Naive thymus-derived CD8-positive, alpha-beta T cell (primary cell): Measurements from ENCODE around the gene PHF11. TPM values are rescaled to one million over a fixed set of nuclear protein-coding genes. Genes with fewer than 3 reads are reported as not detected.
A peak's percentile ranks its signal among the peaks of the same experiment; 100 is the strongest.
"Not testable (repeated sequence)": the region's sequence is repeated elsewhere in the genome, so short reads cannot be mapped to it uniquely, and the experiment has no call there.

Source experiments
- ATAC-seq, 2 donors: fragments of 150-1000 bp; cut with Tn5 transposase in 1 of 2; sonication (Bioruptor Pico), chemical (Tn5 transposase) in 1 of 2; 1 replicate in 1 of 2; 2 replicates in 1 of 2; pipeline ENCODE4 v1.10.0; 2021; ENCODE audit warnings: mild to moderate bottlenecking in 2 of 2, moderate library complexity in 2 of 2
- POLR2A ChIA-PET: fragments of 350-600 bp; sonication (Branson Sonifier 250); formaldehyde crosslinking; loops from one replicate; lab custom pipeline; 2021; ENCODE audit warnings: antibody characterized with exemption; lab: Charles Lee
- DNase-seq, 10 donors: peaks; one replicate each; pipeline versions ENCODE4 v3.0.0 to v3.0.0-alpha.2; 2020 to 2022
- H3K27ac Mint-ChIP-seq, 10 donors: one replicate each; pipeline ENCODE4 v1.8.0; 2020 to 2022; ENCODE audit warnings: mild to moderate bottlenecking in 10 of 10, mixed read lengths in 10 of 10, moderate library complexity in 4 of 10, inconsistent platforms in 1 of 10
- H3K27me3 Mint-ChIP-seq, 5 donors: one replicate each; pipeline ENCODE4 v1.8.0; 2021 to 2022; ENCODE audit warnings: mixed read lengths in 5 of 5
- H3K36me3 Mint-ChIP-seq, 3 donors: one replicate each; pipeline ENCODE4 v1.8.0; 2020 to 2022; ENCODE audit warnings: mixed read lengths in 3 of 3, mild to moderate bottlenecking in 2 of 3, inconsistent platforms in 1 of 3
- H3K4me1 Mint-ChIP-seq, 4 donors: one replicate each; pipeline ENCODE4 v1.8.0; 2021 to 2022; ENCODE audit warnings: mixed read lengths in 4 of 4
- H3K4me3 Mint-ChIP-seq, 10 donors: one replicate each; pipeline ENCODE4 v1.8.0; 2020 to 2022; ENCODE audit warnings: mild to moderate bottlenecking in 10 of 10, mixed read lengths in 10 of 10, moderate library complexity in 6 of 10, inconsistent platforms in 1 of 10
- H3K9me3 Mint-ChIP-seq, 9 donors: one replicate each; pipeline ENCODE4 v1.8.0; 2020 to 2022; ENCODE audit warnings: mixed read lengths in 9 of 9, mild to moderate bottlenecking in 3 of 9, inconsistent platforms in 1 of 9, moderate library complexity in 1 of 9
- polyA plus RNA-seq, 3 donors: library from polyadenylated mRNA; unstranded; fragments of 300-500 nt; fragmentation: Illumina TruSeq; gene quantifications; one replicate each; pipeline ENCODE4 v1.2.3, GENCODE V29; 2021
- total RNA-seq, 8 experiments: library from RNA in 2 of 8; stranded (reverse) in 2 of 8; gene quantifications; one replicate each; pipeline ENCODE4 v1.2.3 and lab custom pipeline; 2021 to 2026

PHF11 gene
- total and polyA plus RNA-seq, 5 experiments from 2014 or later: 75.9 to 132 (median 88.3) TPM

- POLR2A ChIA-PET: no interaction called here
- H3K27ac Mint-ChIP-seq: peak overlapping the region in 1 of 10 donors; percentile 22
- no peaks in the 10 kb centered on the region for H3K4me1 Mint-ChIP-seq
- peaks cover 19 to 77% (median 62%) of the 10 kb centered on the region in 3 donors for H3K36me3 Mint-ChIP-seq
- no peaks in the 10 kb centered on the region for H3K27me3 Mint-ChIP-seq
- ATAC-seq: no peak
- H3K4me3 Mint-ChIP-seq: no peak overlapping the region
- peaks cover 0 to 13% (median 3%) of the 10 kb centered on the region in 9 donors for H3K9me3 Mint-ChIP-seq
- DNase-seq: no peak
Observed at GRCh38 chr13:49464085-49464484, 31.7 kb upstream of the PHF11 start.

GRCh38 chr13:49464621-49465325 lies 31.0 kb upstream of the PHF11 start:
- H3K27ac Mint-ChIP-seq: no peak overlapping the region

GRCh38 chr13:49466292-49466838 lies 29.4 kb upstream of the PHF11 start:
- ATAC-seq: no peak
- POLR2A ChIA-PET: no interaction called here
- H3K27ac Mint-ChIP-seq: peak overlapping the region in 1 of 10 donors; percentile 17
- H3K4me1 Mint-ChIP-seq: no peaks in the 10 kb centered on the region
- H3K9me3 Mint-ChIP-seq: peaks cover 0 to 13% (median 3%) of the 10 kb centered on the region in 9 donors
- no peaks in the 10 kb centered on the region for H3K27me3 Mint-ChIP-seq
- H3K4me3 Mint-ChIP-seq: no peak overlapping the region
- no peak for DNase-seq
- H3K36me3 Mint-ChIP-seq: peaks cover 15 to 87% (median 60%) of the 10 kb centered on the region in 3 donors

More at GRCh38 chr13:49464621-49465325, 31.0 kb upstream of the PHF11 start:
- no peak overlapping the region for H3K4me3 Mint-ChIP-seq
- H3K4me1 Mint-ChIP-seq: no peaks in the 10 kb centered on the region
- H3K9me3 Mint-ChIP-seq: peaks cover 0 to 13% (median 3%) of the 10 kb centered on the region in 9 donors
- no peaks in the 10 kb centered on the region for H3K27me3 Mint-ChIP-seq
- DNase-seq (no peak), ATAC-seq (no peak)
- POLR2A ChIA-PET: no interaction called here
- peaks cover 19 to 84% (median 66%) of the 10 kb centered on the region in 3 donors for H3K36me3 Mint-ChIP-seq

GRCh38 chr13:49472186-49472585 lies 23.6 kb upstream of the PHF11 start:
- POLR2A ChIA-PET: no interaction called here
- no peak for DNase-seq
- H3K36me3 Mint-ChIP-seq: peaks cover 0 to 80% (median 34%) of the 10 kb centered on the region in 3 donors
- H3K4me3 Mint-ChIP-seq: no peak overlapping the region
- no peak overlapping the region for H3K27ac Mint-ChIP-seq
- ATAC-seq: no peak
- H3K27me3 Mint-ChIP-seq: no peaks in the 10 kb centered on the region
- no peaks in the 10 kb centered on the region for H3K9me3 Mint-ChIP-seq
- H3K4me1 Mint-ChIP-seq: no peaks in the 10 kb centered on the region

GRCh38 chr13:49476529-49476928 lies 19.2 kb upstream of the PHF11 start:
- no peak for ATAC-seq
- POLR2A ChIA-PET: no interaction called here

GRCh38 chr13:49481788-49482187 lies 14.0 kb upstream of the PHF11 start:
- DNase-seq (no peak), ATAC-seq (no peak)
- Mint-ChIP-seq H3K4me1 (peaks cover 0 to 2% (median 0%) of the 10 kb centered on the region in 4 donors), H3K27me3 (no peaks in the 10 kb centered on the region), H3K36me3 (peaks cover 0 to 85% (median 20%) of the 10 kb centered on the region in 3 donors), H3K9me3 (no peaks in the 10 kb centered on the region), H3K4me3 (no peak overlapping the region), H3K27ac (peak overlapping the region in 1 of 10 donors; percentile 8)
- POLR2A ChIA-PET: no interaction called here

More at GRCh38 chr13:49476529-49476928, 19.2 kb upstream of the PHF11 start:
- Mint-ChIP-seq H3K4me3 (no peak overlapping the region), H3K27ac (no peak overlapping the region), H3K27me3 (no peaks in the 10 kb centered on the region), H3K9me3 (no peaks in the 10 kb centered on the region), H3K36me3 (peaks cover 0 to 76% (median 21%) of the 10 kb centered on the region in 3 donors), H3K4me1 (no peaks in the 10 kb centered on the region)
- DNase-seq: no peak

- Mint-ChIP-seq H3K9me3 (no peaks in the 10 kb centered on the region), H3K27me3 (no peaks in the 10 kb centered on the region), H3K4me1 (peaks cover 0 to 2% (median 0%) of the 10 kb centered on the region in 4 donors), H3K4me3 (no peak overlapping the region), H3K27ac (no peak overlapping the region), H3K36me3 (peaks cover 0 to 57% (median 17%) of the 10 kb centered on the region in 3 donors)
- no peak for ATAC-seq
- no peak for DNase-seq
- POLR2A ChIA-PET: no interaction called here
Observed at GRCh38 chr13:49488563-49488962, 7.2 kb upstream of the PHF11 start.

GRCh38 chr13:49494645-49495044 lies 1.1 kb upstream of the PHF11 start:
- Mint-ChIP-seq H3K27ac (peak overlapping the region in 9 of 10 donors; percentile 9 to 100 (median 98)), H3K36me3 (peaks cover 0 to 16% (median 3%) of the 10 kb centered on the region in 3 donors), H3K27me3 (no peaks in the 10 kb centered on the region), H3K9me3 (no peaks in the 10 kb centered on the region), H3K4me3 (peak overlapping the region; percentile 89 to 99 (median 98)), H3K4me1 (peaks cover 18 to 44% (median 35%) of the 10 kb centered on the region in 4 donors)
- POLR2A ChIA-PET: interaction anchor here (0.7 to 3.6 kb wide), 3 partner anchors 50 to 101 kb away, joined by 4 to 82 read pairs (median 13); partner anchors contain the start of genes CAB39L and SETDB2
- ATAC-seq (no peak), DNase-seq (no peak)

GRCh38 chr13:49496837-49497236 lies 1.1 kb downstream of the PHF11 start:
- ATAC-seq: peak in 1 of 2 donors; percentile 38
- H3K27me3 Mint-ChIP-seq, H3K9me3 Mint-ChIP-seq: not testable (repeated sequence)
- H3K36me3 Mint-ChIP-seq: peaks cover 0 to 21% (median 2%) of the 10 kb centered on the region in 3 donors
- H3K27ac Mint-ChIP-seq: peak overlapping the region; percentile 90 to 99 (median 96)
- H3K4me3 Mint-ChIP-seq: peak overlapping the region; percentile 81 to 94 (median 92)
- DNase-seq: peak in 7 of 10 donors; percentile 50 to 69 (median 56)
- peaks cover 22 to 57% (median 46%) of the 10 kb centered on the region in 4 donors for H3K4me1 Mint-ChIP-seq
- POLR2A ChIA-PET: interaction anchor here (0.9 to 3.6 kb wide), 8 partner anchors 9 to 521 kb away, joined by 3 to 82 read pairs (median 7); partner anchors contain the start of genes CAB39L, FNDC3A, RCBTB1 and SETDB2

- ATAC-seq (no peak), DNase-seq (no peak)
- Mint-ChIP-seq H3K27me3 (no peaks in the 10 kb centered on the region), H3K4me3 (peak overlapping the region; percentile 81 to 94 (median 92)), H3K4me1 (peaks cover 22 to 57% (median 46%) of the 10 kb centered on the region in 4 donors), H3K36me3 (peaks cover 0 to 18% (median 2%) of the 10 kb centered on the region in 3 donors), H3K27ac (peak overlapping the region; percentile 90 to 99 (median 96)), H3K9me3 (no peaks in the 10 kb centered on the region)
- POLR2A ChIA-PET: interaction anchor here (1.4 to 3.6 kb wide), 3 partner anchors 53 to 125 kb away, joined by 3 to 82 read pairs (median 13); partner anchors contain the start of genes CAB39L, RCBTB1 and SETDB2
Observed at GRCh38 chr13:49497272-49497671, 1.5 kb downstream of the PHF11 start.

GRCh38 chr13:49498206-49498605 lies 2.5 kb downstream of the PHF11 start:
- H3K36me3 Mint-ChIP-seq: peaks cover 2 to 26% (median 3%) of the 10 kb centered on the region in 3 donors
- POLR2A ChIA-PET: interaction anchor here (3.6 kb wide), 1 partner anchor 54 kb away, joined by 82 read pairs; the partner anchor contains the start of genes CAB39L and SETDB2
- DNase-seq: no peak

GRCh38 chr13:49499889-49500660 lies 4.3 kb downstream of the PHF11 start:
- H3K4me3 Mint-ChIP-seq: peak overlapping the region in 2 of 10 donors; percentile 11 to 18
- H3K27me3 Mint-ChIP-seq: no peaks in the 10 kb centered on the region
- DNase-seq (no peak), ATAC-seq (no peak)
- peak overlapping the region; percentile 21 to 98 (median 72) for H3K27ac Mint-ChIP-seq
- H3K4me1 Mint-ChIP-seq: peaks cover 25 to 60% (median 59%) of the 10 kb centered on the region in 4 donors
- POLR2A ChIA-PET: interaction anchor here (0.6 to 2.3 kb wide), 2 partner anchors 56 to 63 kb away, joined by 3 to 6 read pairs; partner anchors contain the start of genes CAB39L and SETDB2
- no peaks in the 10 kb centered on the region for H3K9me3 Mint-ChIP-seq
- H3K36me3 Mint-ChIP-seq: peaks cover 4 to 35% (median 7%) of the 10 kb centered on the region in 3 donors

More at GRCh38 chr13:49498206-49498605, 2.5 kb downstream of the PHF11 start:
- no peak for ATAC-seq
- Mint-ChIP-seq H3K4me1 (peaks cover 23 to 63% (median 53%) of the 10 kb centered on the region in 4 donors), H3K9me3 (no peaks in the 10 kb centered on the region), H3K4me3 (peak overlapping the region in 3 of 10 donors; percentile 89 to 94 (median 91)), H3K27me3 (no peaks in the 10 kb centered on the region), H3K27ac (peak overlapping the region; percentile 68 to 99 (median 94))
